ENCODE measurements around the gene INTS11.

INTS11 gene

DNA sequence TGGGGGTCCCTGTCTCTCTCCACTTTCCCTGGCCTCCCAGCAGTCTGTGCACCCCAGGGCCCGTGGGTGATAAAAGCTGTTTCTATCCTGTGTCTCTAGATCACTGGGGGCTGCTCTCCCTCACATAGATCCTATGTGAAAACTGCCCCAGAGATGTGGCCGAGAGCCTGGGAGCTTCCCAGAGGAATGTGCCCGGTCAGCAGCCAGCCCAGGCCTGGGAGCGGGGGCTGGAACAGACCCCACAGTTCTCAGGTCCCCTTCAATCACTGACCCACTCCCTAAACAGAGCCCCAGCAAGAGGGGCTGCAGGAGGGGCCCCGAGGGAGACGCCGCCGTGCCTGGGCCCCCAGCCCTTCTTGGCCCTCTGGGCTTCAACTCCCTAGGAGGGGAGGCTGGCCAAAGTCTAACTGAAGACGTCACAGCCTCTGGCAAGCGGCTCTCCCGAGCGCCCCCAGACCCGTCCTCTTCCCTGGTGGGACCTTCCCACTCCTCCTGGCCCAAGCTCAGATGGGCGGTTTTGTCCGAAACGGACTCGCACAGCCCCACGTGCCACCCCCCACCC, 33.5 kb upstream of the INTS11 start:
- DNase-seq = no peak

DNA sequence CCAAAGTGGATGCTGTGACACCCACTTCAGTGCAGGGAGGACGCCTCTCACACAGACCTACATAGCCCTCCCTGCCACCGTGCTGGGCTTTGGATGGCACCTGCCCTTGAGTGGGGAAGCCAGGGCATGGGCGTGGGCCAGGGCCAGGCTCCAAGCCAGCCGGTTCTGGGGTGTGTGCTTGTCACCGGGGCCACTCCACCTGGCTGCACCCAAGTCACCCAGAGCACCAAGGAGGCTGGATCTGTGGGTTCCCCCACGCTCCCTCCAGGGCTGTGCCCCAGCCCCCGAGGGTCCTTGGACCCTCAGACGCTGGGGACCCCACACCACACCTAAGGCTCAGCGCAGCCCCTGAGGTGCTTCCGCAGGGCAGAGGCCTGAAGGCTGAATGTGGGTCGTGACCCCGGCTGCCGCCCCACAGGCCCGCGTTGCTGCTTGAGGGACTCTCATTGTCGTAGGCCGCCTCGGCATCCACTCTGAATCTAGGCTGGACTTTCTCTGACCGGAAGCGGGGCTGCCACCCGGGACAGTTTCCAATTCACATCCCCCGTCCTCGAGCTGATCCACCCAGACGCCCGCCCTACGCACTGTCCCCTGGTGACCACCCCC, 32.4 kb upstream of the INTS11 start:
- no peak for DNase-seq

DNA sequence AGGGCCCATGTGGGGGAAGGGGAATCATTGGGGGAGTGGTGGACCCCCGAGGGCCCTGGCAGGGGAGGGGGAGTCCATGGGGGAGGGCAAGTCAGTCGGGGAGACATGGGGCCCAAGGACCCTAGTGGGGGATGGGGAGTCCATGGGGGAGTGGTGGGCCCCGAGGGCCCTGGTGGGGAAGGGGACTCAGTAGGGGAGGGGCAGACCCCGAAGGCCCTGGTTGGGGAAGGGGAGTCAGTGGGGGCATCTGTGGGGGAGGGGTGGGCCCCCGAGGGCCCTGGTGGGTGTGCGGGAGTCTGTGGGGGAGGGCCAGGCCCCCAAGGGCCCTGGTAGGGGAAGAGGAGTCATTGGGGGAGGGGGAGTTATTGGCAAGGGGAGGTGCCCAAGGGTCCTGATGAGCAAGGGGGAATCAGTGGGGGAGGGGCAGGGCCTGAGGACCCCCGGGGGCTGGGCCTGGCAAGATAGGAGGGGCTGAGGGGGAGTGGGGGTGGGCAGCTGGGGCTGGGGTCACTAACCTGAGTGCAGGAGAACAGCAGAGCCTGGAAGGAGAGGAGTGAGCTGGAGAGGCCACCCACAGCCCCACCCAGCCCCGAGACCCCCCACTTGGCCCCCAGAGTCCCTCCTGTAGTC, 31.8 kb upstream of the INTS11 start:
- no peak for DNase-seq

DNA sequence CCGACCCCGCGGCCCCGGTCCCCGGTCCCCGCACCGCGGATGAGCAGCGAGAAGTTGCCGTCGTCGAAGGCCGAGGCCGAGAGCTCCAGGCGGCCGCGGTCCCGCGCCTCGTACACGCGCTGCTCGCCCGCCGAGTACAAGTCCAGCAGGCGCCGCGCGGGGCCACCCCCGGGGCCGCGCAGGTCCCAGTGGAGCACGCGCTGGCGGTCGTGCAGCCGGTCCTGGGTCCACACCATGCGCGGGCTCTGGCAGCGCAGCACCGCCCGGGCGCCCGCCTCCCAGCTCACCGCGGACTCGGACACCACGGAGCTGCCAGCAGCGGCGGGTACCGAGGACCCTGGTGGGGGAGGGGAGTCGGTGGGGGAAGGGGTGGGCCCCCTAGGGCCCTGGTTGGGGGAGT, 31.0 kb upstream of the INTS11 start:
- peak; percentile 58 for DNase-seq

DNA sequence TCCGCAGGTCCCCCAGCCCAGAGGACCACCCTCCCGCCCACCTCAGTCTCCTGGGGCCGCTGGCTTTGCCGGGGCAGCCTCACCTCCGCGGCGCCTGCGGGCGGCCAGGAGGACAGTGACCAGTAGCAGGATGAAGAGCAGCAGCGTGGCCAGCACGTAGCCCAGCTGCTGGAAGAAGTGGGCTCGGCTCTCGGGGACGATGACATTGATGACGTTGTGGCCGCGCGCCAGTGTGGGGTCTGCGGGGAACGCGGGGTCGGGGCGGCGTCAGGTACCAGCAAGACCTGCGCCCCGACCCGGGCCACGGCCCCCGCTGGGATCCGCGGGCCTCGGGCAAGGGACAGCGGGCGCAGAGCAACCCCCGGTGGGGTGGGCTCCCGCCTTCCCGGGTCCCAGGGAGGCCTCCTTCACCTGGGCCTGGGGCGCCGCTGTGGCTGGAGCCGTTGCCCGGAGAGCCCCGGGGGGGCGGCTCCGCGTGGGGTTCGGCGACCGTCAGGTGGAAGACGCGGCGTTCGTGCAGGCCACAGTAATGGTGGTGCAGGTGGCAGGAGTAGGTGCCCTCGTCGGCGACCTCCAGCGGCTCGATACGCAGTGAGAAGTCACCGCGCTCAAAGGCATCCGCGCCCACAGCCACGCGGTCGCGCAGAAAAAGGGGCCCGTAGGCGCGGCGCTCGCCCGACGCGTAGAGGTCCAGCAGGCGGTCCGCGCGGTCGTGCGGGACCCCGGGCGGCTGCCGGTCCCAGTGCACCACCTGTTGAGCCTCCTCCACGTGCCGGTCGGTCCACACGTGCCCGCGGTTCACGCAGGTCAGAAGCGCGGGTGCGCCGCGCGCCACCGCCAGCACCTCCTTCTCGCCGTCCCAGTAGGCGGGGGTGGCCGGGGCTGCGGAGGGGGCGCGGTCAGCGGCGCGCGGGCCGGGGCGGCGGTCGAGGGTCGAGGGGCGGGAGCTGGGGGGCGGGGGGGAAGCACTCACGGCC, 30.1 kb upstream of the INTS11 start:
- no peak for DNase-seq

DNA sequence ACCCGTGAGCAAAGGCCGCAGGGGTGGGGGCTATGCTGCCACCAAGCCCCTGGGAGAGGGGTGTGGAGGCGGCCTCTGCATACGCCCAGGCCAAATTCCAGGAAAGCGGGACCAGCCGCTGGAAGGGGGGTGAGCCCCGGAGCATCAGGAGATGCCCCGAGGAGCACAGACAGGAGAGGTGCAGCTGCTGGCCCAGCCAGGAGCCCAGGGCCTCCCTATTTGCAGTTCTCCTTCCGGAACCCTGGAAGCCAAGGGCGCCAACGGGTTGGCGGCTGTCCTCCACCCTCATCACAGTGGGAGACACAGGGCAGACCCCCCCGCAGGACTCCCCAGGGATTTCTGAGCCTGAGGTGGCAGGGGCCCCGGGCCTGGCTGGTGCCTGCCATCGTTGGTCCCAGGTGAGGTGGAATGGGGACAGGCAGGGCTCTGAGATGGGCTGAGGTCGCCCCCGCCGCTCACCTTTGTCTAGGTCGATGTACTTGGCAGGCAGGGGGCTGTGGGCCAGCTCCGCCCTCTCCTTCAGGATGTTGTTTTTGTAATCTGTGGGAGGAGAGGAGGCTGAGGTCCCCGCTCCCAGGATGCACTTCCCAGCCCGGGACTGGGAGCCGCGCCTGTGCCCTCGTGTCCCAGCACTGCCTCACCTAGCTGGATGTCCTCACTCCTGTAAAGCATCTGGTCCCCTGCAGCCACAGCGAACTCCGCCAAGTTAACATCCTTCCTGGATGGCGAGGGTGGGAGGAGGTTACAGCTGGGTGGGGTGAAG, 29.1 kb upstream of the INTS11 start:
- no peak for DNase-seq

DNA sequence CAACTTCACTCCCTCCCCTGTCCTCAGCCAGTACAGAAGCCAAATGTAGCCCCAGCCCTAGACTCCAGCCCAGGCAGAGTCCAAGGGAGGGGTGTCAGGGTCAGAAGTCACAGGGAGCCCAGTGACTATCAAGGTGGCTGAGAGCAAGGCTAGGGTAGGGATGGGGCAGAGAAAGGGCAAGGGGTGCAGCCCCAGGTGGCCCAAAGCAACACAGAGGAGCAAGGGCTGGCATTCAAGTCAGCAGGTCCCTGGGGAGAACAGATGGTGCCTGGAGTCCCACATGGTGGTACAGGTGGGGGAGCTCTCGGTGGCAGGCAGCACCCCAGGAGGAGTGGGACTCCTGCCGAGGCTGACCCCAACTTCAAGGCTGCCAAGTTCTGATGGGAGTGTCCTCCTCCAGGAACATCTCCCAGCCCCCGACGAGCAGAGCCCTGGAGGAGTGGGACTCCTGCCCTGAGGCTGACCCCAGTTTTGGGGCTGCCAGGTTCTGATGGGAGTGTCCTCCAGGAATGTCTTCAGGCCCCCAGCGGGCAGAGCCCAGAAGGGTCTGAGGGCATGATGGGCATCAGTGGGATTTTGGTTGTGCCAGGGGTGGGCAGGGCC, 28.4 kb upstream of the INTS11 start:
- no peak for DNase-seq

DNA sequence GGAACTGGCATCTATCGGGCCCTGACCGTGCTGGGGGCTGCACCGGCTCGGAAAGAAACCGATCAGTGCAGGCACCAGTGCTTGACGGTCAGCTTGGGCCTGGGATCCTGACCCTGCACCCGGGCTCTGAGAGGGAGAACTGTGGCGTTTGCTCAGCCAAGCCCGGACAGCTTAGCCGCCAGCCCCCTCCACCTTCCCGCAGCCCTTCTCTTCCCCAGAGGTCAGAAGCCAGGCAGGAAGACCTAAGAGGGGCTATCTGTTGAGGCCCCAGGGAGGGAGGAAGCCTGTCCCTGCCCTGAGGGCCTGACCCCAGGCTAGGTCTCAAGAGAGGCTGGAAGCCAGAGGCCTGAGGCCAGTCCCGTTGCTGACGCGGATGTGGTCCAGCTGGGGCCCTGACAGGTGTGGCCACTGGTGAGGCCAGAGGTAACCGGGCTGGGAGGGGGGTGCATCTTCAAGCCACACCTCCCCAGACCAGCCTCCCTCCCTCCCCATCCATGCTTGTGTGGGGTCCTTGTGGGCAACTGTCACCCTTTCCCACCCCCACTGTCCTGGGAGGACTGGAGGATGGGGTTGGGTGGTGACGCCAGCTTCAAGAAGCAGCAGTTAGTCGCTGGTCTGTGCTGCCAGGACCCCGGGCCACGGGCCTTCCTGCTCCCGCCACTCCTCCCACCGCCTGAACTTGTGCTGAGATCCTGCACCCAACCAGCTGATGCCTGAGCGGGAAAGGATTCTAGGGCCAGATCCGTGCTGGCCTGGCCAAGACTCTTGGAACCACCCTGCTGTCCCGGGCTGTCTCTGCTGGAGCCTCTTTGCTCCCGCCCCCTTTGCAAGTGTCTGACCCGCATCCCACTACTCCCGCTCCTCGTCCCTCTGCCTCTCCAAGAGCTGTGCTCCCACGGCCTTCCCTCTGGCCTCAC, 27.3 kb upstream of the INTS11 start:
- peak; percentile 78 for DNase-seq

DNA sequence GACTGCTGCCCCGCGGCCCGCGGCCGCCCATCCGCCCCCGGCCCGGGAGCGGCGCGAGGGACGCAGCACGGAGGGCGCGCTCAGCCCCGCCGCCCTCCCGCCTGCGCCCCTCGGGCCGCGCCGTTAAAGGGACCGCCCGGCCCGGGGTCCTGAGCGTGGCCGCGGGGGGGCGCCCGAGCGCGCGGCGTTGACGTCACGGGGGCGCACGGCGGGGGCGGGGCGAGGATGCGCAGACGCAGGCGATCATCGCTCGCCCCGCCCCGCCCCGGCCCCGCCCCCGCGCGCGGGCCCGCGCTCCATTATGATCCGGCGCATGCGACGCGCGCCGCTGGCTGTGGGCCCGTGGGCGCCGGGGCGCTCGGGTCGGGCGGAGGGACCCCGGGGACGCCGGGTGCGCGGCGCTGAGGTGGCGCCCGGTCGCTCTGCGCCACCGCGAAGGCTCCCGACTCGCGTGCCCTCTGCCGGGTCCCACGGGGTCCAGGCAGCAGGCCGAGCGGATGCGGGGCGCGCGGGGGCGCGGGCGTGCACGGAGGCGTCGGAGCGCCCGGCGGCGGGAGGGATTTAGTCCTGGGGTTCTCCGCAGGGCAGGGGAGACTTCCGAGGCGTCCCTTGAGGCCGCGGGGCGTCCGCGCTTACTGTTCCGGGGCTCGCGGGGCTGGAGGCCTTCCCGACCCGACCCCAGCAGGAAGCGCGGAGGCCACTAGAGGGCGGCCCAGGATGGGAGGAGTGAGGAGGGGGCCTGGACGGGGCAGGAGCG, 25.0 kb upstream of the INTS11 start, which contains the start of gene DVL1:
Gene DVL1 (minus strand): TSS at position 163 of the 757 bp plus-strand sequence. CDS start 353 bp downstream, outside the sequence.
- DNase-seq = peak; percentile 84

DNA sequence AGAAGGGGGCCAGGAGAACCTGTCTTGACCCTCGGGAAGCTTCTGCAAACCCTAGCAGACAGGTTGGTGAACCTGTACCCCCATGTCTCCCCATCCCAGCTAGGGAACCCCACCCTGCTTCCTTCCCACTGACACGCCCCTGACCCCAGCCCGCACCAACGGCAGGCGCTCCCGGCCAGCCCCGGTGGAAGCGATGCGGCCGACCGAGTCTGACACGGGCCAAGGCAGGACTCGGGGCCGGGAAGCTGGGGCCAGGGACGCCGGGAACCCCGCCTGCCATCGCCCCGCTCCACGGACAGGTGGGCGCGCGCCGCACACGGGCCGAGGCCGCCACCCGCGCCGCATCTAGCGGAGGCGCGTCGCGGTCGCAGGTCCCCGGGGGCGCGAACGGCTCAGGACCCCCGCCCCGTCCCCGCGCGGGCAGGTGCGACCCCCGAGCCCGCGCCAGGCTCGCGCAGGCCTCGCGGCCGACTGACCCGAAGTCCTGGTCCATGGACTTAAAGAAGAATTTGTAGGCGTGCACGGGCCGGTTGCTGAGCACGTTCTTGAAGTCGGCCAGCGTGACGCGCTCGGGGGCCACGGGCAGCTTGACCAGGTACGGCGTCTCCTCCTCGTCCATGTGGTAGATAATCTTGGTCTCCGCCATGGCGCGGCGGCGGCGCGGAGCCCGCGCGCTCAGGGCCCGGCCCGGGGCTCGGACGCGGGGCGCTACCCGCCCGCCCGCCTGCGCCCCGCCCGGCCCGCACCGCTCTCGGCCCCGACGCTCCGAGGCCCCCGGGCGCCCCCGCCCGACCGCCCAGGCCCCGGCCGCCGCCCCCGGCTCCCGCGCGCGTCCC, 24.2 kb upstream of the INTS11 start:
- no peak for DNase-seq

DNA sequence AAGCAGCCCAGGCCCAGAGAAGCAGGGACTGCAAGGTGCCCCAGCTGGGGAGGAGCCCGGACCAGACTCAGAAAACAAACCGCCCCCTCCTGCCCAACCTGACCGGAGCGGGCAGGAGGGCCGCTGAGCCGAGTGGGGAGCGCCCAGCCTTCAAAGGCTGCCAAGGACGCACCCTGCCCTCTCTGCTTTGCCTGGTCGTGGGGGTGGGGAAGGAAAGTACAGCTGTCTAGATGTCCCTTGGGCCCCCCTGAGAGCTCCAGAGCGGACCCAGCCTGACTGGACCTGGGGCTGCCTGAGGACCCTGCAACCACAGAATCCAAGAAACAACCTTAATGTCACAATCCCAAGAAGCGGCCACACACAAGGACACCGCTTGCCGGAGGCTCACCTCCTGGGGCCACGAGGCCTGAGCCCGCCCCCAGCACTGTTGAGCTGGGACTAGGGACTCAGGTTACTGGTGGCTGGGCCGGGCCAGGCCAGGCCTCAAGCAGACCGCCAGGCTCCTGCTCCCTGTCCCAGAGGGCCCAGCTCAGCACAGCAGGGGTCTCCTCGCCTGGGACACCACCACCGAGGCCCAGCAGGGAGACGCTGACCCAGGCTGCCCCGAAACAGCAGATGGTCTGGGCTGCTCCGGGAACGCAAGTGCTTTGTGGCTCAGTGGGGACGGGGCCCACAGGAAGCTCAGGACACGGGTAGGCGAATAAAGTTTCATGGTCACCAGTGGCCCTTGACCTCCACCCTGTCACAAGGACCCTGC, 23.4 kb upstream of the INTS11 start:
- no peak for DNase-seq

DNA sequence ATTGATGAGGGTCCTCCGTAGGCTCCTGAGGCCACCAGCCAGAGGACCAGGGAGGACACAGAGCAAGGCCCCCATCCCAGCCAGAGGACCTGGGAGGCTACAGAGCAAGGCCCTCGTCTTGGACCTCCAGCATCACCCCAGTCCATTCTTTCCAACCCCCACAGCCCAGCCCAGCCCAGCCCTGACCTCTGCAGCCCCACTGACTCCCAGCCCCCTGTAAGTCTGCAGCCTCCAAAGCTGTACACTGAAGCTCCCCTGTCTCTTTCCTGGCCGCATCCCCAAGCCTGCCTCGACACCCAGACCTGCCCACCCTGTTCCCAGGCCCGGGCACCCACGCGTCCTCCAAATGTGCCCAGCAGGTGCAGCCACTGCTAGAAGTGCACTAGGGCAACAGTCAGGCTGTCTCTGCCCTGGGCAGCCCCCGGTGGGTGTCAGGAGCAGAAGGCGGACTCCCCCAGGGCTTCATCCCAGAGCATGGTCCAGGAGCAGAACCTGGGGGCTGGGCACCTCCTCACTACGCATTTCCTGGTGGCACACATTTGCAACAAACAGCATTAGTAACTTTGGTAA, 22.7 kb upstream of the INTS11 start:
- DNase-seq = no peak

DNA sequence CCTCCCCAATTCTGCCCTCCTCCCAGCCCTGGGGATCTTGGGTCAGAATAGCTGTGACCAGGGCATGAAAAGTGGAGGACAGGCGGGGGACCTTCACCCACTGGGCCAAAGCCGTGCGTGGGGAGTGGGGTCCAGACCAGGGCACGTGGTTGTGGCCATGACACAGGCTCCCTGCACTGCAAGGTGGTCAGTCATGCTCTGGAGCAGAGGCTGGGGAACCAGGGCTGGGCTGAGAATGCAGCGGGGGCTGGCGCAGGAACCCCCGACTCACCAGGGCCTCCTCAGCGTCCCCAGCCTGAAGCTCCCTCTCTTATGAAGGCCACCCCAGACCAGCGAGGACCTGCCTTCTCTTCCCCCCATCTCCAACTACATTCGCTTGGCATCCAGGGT, 22.0 kb upstream of the INTS11 start:
- no peak for DNase-seq

DNA sequence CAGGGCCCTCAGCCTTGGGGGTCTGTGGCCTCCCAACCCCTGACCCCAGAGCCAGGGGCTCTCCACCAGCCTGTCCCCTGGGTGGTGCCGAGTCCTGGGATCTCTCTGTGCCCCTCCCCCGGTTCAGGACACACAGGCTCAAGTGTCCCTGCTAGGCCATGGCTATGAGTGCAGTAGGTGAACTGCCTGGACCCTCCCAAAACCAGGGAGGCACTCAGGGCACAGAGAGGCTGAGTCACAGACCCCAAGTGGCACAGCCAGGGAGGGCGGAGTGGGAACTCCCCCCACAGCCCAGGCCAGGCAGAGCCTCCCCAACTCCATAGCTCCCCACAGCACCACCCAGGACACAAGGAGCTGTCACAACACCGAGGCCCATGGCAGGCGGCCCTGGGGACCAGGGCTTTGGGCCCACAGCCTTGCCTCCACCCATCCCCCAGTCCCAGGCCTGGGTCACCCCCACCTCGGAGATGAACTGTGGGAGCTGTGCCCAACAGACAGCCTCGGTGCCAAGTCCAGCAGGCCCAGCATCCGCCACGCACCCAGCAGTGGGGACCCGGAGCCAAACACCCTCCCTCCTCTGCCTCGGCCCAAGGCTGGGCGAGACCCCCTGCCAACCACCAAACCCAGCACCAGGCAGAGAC, 21.5 kb upstream of the INTS11 start:
- no peak for DNase-seq

DNA sequence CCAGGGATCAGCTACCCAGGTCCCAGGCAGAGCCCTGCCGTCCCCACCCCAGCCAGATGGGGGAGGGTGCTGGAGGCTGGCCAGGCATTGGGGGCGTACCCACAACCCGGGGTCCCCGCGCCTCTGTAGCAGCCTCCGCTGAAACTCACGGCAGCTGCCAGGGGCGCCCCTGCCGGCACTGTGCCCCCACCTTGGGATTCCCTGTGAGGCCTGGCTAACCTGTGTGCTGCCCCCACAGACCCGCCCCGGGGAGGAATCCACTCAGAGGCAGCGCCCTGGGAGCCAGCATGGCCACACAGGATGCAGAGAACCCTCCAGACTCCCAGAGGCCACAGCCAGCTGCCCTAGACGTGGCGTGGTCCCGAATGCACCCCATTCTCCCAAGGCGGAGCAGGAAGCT, 20.9 kb upstream of the INTS11 start:
- DNase-seq = no peak

DNA sequence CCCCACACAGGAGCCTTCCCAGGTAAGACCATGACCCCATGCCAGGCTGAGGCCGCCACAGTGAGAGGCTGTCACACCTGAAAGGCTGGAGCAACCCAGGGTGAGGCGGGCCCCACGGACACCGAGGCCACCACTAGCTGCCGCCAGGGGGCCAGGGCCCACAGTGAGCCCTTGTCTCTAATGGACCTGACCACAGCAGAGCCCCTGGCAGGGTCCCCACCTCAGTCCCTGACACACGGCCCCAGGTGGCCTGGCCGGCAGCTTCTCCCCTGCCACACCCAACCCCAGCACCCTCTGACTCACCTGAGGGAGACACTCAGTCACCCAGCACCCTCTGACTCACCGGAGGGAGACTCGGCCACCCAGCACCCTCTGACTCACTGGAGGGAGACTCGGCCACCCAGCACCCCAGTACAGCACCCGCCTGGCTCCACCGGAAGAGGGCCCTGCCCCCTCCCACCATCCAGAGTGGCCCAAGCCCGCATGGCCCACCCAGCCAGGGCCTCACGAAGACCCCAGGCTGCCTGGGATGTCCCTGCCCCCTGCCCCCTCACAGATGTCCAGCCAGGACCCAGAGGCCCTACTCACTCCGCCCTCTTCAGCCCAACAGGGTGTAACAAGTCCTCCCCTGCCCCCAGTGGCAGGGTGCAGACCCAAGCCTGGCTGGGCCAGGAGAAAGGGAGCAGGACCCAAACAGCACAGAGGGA, 20.3 kb upstream of the INTS11 start:
- DNase-seq = no peak

All from right forelimb (tissue), 1 donor.